ENCODE data around the gene YIPF5. TPM values are rescaled to one million over a fixed set of nuclear protein-coding genes. Genes with fewer than 3 reads are reported as not detected.
A peak's percentile ranks its signal among the peaks of the same experiment; 100 is the strongest.

Gene YIPF5
- polyA plus RNA-seq, 1 donor, result 56.2 TPM

GRCh38 chr5:144202726-144203125 lies 32.3 kb upstream of the YIPF5 start:
- 80% methylated on average over 1 of the region's 1 CpG for WGBS (ENCODE audit: insufficient coverage, low lambda C conversion rate)
- Histone ChIP-seq H3K27ac (ENCODE audit: low read length) (no peak overlapping the region), H3K4me1 (ENCODE audit: control insufficient read depth, insufficient read depth, low read length) (no peaks in the 10 kb centered on the region), H3K4me3 (ENCODE audit: low read length) (no peak overlapping the region), H3K36me3 (ENCODE audit: control insufficient read depth, insufficient read depth, low read length) (no peaks in the 10 kb centered on the region), H3K27me3 (ENCODE audit: control insufficient read depth, insufficient read depth, low read length) (peaks cover 18% of the 10 kb centered on the region), H3K9me3 (ENCODE audit: control insufficient read depth, low read depth, low read length) (no peaks in the 10 kb centered on the region)
- no peak for DNase-seq

DNA sequence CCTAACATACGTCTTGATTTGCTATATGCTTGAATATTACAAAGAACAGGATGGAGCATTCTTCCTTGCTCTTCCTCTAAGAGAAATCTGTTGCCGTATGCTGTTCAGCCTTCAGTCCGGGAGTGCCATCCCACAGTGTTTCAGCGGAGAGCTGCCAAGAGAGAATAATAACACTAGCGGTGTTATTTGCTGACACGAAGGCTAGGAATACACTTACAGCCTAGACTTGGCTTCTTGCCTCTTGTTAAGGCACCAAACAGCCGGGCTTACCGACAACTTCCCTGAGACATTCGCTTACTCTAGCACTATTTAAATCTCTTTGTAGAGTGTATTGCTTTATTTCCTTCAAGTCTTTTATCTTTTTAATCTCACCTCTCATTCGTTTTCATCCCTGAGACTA lies 31.6 kb upstream of the YIPF5 start:
- H3K9me3 ChIP-seq (ENCODE audit: control insufficient read depth, low read depth, low read length), result no peaks in the 10 kb centered on the region
- no peaks in the 10 kb centered on the region for H3K36me3 ChIP-seq (ENCODE audit: control insufficient read depth, insufficient read depth, low read length)
- no peak overlapping the region for H3K4me3 ChIP-seq (ENCODE audit: low read length)
- peaks cover 18% of the 10 kb centered on the region for H3K27me3 ChIP-seq (ENCODE audit: control insufficient read depth, insufficient read depth, low read length)
- no peaks in the 10 kb centered on the region for H3K4me1 ChIP-seq (ENCODE audit: control insufficient read depth, insufficient read depth, low read length)
- no peak for DNase-seq
- H3K27ac ChIP-seq (ENCODE audit: low read length), result no peak overlapping the region
- WGBS (ENCODE audit: insufficient coverage, low lambda C conversion rate), result 31% methylated on average over 3 of the region's 10 CpGs

DNA sequence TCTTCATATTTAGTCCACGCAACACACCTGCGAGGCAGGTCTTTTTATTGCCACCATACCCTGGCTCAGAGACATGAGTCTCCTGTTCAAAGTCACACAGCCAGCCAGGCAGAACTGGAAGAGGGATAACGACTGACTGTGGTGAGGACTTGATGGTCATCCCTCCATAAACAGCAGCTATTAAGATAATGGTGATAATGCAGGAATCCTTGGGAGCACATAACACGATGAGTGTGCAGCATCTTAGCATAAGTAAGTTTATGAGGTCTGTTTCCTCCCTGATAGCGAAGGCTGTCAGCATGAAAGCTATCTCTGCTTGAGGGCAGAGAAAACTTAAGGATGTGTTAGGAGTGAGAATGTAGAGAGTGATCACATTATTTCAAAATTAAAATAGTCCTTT lies 31.1 kb upstream of the YIPF5 start:
- Histone ChIP-seq H3K4me3 (ENCODE audit: low read length) (no peak overlapping the region), H3K9me3 (ENCODE audit: control insufficient read depth, low read depth, low read length) (no peaks in the 10 kb centered on the region), H3K27me3 (ENCODE audit: control insufficient read depth, insufficient read depth, low read length) (peaks cover 16% of the 10 kb centered on the region), H3K36me3 (ENCODE audit: control insufficient read depth, insufficient read depth, low read length) (no peaks in the 10 kb centered on the region), H3K27ac (ENCODE audit: low read length) (no peak overlapping the region), H3K4me1 (ENCODE audit: control insufficient read depth, insufficient read depth, low read length) (peaks cover 3% of the 10 kb centered on the region)
- WGBS (ENCODE audit: insufficient coverage, low lambda C conversion rate), result 17% methylated on average over 1 of the region's 5 CpGs
- peak; percentile 28 to 42 for DNase-seq

DNA sequence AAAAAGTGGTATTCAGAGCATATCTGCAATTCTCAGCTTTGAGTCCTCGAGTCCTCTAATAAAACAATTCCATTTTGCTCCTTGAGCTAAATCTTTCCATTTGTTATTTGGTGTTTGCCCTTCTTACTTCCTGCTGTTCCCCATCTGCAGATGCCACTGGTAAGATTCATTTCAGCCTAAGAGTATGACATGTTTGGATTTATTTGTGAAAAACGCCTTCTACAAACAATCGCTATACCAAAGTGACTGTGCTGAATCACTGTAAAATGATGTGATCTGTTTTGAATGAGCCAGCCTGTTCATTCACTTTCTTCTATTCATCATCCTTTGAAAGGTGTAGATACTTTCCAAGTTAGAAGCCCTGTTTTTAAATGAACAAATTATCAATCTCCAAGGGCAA lies 27.9 kb upstream of the YIPF5 start:
- no peaks in the 10 kb centered on the region for H3K36me3 ChIP-seq (ENCODE audit: control insufficient read depth, insufficient read depth, low read length)
- no CpG with 5 or more reads among the region's 3 CpGs for WGBS (ENCODE audit: insufficient coverage, low lambda C conversion rate)
- H3K27ac ChIP-seq (ENCODE audit: low read length), result no peak overlapping the region
- no peak for DNase-seq
- no peaks in the 10 kb centered on the region for H3K27me3 ChIP-seq (ENCODE audit: control insufficient read depth, insufficient read depth, low read length)
- H3K4me3 ChIP-seq (ENCODE audit: low read length), result no peak overlapping the region
- peaks cover 4% of the 10 kb centered on the region for H3K4me1 ChIP-seq (ENCODE audit: control insufficient read depth, insufficient read depth, low read length)
- no peaks in the 10 kb centered on the region for H3K9me3 ChIP-seq (ENCODE audit: control insufficient read depth, low read depth, low read length)

DNA sequence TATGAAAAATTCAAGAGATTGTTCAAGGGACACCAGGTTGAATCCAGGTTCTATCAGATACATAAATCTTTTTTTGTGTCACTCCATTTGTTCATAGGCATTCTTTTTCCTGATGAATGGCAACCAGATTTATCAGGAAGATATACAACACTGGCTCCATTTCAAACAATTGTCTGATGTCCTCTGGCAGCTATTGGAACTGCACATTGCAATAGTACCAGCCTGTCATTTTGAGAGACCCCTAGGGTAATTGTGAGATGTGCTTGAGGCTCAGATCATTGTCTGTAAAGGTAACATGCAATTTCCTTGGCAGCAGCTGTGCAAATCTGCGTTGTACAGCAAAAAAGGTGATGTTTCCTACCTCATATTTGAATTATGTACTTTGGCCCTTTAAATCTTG lies 26.2 kb upstream of the YIPF5 start:
- Histone ChIP-seq H3K27ac (ENCODE audit: low read length) (no peak overlapping the region), H3K9me3 (ENCODE audit: control insufficient read depth, low read depth, low read length) (no peaks in the 10 kb centered on the region), H3K27me3 (ENCODE audit: control insufficient read depth, insufficient read depth, low read length) (no peaks in the 10 kb centered on the region), H3K4me3 (ENCODE audit: low read length) (no peak overlapping the region), H3K4me1 (ENCODE audit: control insufficient read depth, insufficient read depth, low read length) (peaks cover 16% of the 10 kb centered on the region), H3K36me3 (ENCODE audit: control insufficient read depth, insufficient read depth, low read length) (no peaks in the 10 kb centered on the region)
- no CpG with 5 or more reads among the region's 1 CpG for WGBS (ENCODE audit: insufficient coverage, low lambda C conversion rate)
- DNase-seq, result peak in 1 of 2 donors; percentile 18

- Histone ChIP-seq H3K36me3 (ENCODE audit: control insufficient read depth, insufficient read depth, low read length) (no peaks in the 10 kb centered on the region), H3K9me3 (ENCODE audit: control insufficient read depth, low read depth, low read length) (no peaks in the 10 kb centered on the region), H3K27me3 (ENCODE audit: control insufficient read depth, insufficient read depth, low read length) (no peaks in the 10 kb centered on the region), H3K4me3 (ENCODE audit: low read length) (no peak overlapping the region), H3K27ac (ENCODE audit: low read length) (no peak overlapping the region), H3K4me1 (ENCODE audit: control insufficient read depth, insufficient read depth, low read length) (peaks cover 28% of the 10 kb centered on the region)
- no peak for DNase-seq
- no CpG with 5 or more reads among the region's 4 CpGs for WGBS (ENCODE audit: insufficient coverage, low lambda C conversion rate)
Measured at GRCh38 chr5:144195448-144195847, 25.0 kb upstream of the YIPF5 start.

- no CpG with 5 or more reads among the region's 2 CpGs for WGBS (ENCODE audit: insufficient coverage, low lambda C conversion rate)
- DNase-seq, result no peak
- Histone ChIP-seq H3K27ac (ENCODE audit: low read length) (no peak overlapping the region), H3K9me3 (ENCODE audit: control insufficient read depth, low read depth, low read length) (no peaks in the 10 kb centered on the region), H3K27me3 (ENCODE audit: control insufficient read depth, insufficient read depth, low read length) (no peaks in the 10 kb centered on the region), H3K4me1 (ENCODE audit: control insufficient read depth, insufficient read depth, low read length) (peaks cover 33% of the 10 kb centered on the region), H3K36me3 (ENCODE audit: control insufficient read depth, insufficient read depth, low read length) (no peaks in the 10 kb centered on the region), H3K4me3 (ENCODE audit: low read length) (no peak overlapping the region)
Measured at GRCh38 chr5:144194144-144194543, 23.7 kb upstream of the YIPF5 start.

DNA sequence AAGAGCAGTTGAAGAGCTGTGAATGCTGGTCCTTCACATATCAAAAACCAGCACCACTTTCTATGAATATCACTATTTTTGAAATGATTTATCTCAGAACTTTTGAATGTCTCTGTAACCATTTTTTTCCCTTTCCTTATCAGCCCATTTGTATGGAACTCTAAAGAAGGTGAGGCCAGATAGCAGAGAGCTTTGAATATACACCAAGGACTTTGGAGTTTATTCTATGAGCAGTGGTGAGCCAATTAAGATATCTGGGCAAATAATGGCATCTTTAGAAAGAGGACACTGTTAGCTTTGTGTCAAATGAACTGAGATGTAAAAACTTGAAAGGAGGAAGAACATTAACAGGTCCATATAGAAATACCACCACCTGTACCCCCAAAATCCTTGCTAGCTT lies 22.2 kb upstream of the YIPF5 start:
- Histone ChIP-seq H3K27ac (ENCODE audit: low read length) (peak overlapping the region; percentile 72), H3K27me3 (ENCODE audit: control insufficient read depth, insufficient read depth, low read length) (no peaks in the 10 kb centered on the region)

DNA sequence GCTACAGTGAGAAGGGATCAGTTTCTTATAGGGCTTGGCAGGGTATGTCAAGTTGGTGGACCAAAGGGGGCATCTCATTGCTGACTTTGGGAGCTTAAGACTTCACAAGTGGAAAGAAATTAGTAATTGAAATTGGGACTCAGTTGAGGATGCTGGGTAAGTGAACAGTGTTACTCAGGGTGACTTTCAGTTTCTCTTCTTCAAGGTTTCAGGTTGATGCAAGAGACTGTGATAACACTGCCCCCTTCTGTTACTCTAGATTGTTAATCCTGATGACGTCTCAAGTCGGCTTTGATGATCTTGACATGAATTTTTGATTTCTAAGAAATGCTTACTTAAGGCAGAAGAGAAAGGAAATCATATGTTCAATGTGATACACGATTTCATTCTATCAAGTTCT lies 21.5 kb upstream of the YIPF5 start:
- Histone ChIP-seq H3K4me3 (ENCODE audit: low read length) (no peak overlapping the region), H3K9me3 (ENCODE audit: control insufficient read depth, low read depth, low read length) (no peaks in the 10 kb centered on the region), H3K27me3 (ENCODE audit: control insufficient read depth, insufficient read depth, low read length) (no peaks in the 10 kb centered on the region), H3K4me1 (ENCODE audit: control insufficient read depth, insufficient read depth, low read length) (peaks cover 33% of the 10 kb centered on the region), H3K27ac (ENCODE audit: low read length) (peak overlapping the region; percentile 72), H3K36me3 (ENCODE audit: control insufficient read depth, insufficient read depth, low read length) (no peaks in the 10 kb centered on the region)
- WGBS (ENCODE audit: insufficient coverage, low lambda C conversion rate), result 20% methylated on average over 1 of the region's 3 CpGs
- DNase-seq, result peak; percentile 76 to 87

More for the DNA sequence above, 22.2 kb upstream of the YIPF5 start:
- Histone ChIP-seq H3K36me3 (ENCODE audit: control insufficient read depth, insufficient read depth, low read length) (no peaks in the 10 kb centered on the region), H3K4me1 (ENCODE audit: control insufficient read depth, insufficient read depth, low read length) (peaks cover 33% of the 10 kb centered on the region), H3K4me3 (ENCODE audit: low read length) (no peak overlapping the region), H3K9me3 (ENCODE audit: control insufficient read depth, low read depth, low read length) (no peaks in the 10 kb centered on the region)
- DNase-seq, result peak; percentile 38 to 74

DNA sequence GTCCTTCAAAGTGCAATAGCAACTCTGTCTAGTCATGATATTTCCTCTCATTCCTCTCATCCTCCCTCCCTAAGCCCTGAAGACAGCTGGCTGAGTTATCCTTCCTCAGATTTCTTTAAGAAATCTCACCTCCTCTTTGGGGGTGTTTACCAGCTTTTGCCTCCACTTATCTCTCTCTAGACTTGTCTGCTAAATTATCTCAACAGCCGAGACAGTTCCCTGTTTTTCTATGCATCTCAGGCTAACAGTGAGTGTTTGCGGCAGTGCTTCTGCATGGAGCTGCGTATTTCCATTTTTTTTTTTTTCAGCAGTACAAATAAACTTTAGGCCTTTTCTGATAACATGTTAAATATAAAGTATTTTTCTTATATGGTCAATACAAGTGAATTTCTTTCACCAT lies 21.1 kb upstream of the YIPF5 start:
- DNase-seq, result no peak
- Histone ChIP-seq H3K4me1 (ENCODE audit: control insufficient read depth, insufficient read depth, low read length) (peaks cover 30% of the 10 kb centered on the region), H3K9me3 (ENCODE audit: control insufficient read depth, low read depth, low read length) (no peaks in the 10 kb centered on the region), H3K4me3 (ENCODE audit: low read length) (no peak overlapping the region), H3K27ac (ENCODE audit: low read length) (peak overlapping the region; percentile 43), H3K27me3 (ENCODE audit: control insufficient read depth, insufficient read depth, low read length) (no peaks in the 10 kb centered on the region), H3K36me3 (ENCODE audit: control insufficient read depth, insufficient read depth, low read length) (no peaks in the 10 kb centered on the region)
- 100% methylated on average over 1 of the region's 3 CpGs for WGBS (ENCODE audit: insufficient coverage, low lambda C conversion rate)

GRCh38 chr5:144189800-144190429 lies 19.5 kb upstream of the YIPF5 start:
- WGBS (ENCODE audit: insufficient coverage, low lambda C conversion rate), result 7% methylated on average over 3 of the region's 10 CpGs
- Histone ChIP-seq H3K4me1 (ENCODE audit: control insufficient read depth, insufficient read depth, low read length) (peaks cover 29% of the 10 kb centered on the region), H3K9me3 (ENCODE audit: control insufficient read depth, low read depth, low read length) (no peaks in the 10 kb centered on the region), H3K4me3 (ENCODE audit: low read length) (no peak overlapping the region), H3K36me3 (ENCODE audit: control insufficient read depth, insufficient read depth, low read length) (no peaks in the 10 kb centered on the region), H3K27ac (ENCODE audit: low read length) (peak overlapping the region; percentile 58), H3K27me3 (ENCODE audit: control insufficient read depth, insufficient read depth, low read length) (no peaks in the 10 kb centered on the region)
- peak; percentile 82 to 93 for DNase-seq
